Fibroblast of skin of back (primary cell): ENCODE results near the gene ACTN1.

Source experiments
- DNase-seq: peaks from one replicate; pipeline ENCODE4 v3.0.0-alpha.2; 2013

Gene ACTN1

DNA sequence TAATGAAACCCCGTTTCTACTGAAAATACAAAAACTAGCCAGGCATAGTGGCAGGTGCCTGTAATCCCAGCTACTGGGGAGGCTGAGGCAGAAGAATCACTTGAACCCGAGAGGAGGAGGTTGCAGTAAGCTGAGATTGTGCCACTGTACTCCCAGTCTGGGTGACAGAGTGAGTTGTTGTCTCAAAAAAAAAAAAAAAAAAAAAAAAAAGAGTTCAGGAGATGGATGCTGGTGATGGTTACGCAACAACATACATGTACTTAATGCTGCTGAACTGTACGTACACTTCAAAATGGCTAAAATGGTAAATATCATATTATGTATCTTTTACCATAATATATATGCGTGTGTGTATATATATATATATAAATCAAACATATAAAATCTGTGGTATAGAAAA is 29.0 kb downstream of the ACTN1 start:
- DNase-seq, result peak; percentile 48

DNA sequence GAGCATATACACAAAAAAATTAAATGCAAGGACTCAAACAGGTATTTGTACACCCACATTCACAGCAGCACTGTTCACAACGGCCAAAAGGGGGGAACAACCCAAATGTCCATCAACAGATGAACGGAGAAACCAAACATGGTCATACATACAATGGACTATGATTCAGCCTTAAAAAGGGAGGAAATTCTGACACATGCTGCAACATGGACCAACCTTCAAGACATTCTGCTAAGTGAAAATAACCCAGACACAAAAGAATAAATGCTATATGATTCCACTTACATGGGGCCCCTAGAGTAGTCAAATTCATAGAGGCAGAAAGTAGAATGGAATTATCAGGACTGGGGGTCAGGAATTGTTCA is 29.5 kb downstream of the ACTN1 start:
- DNase-seq, result no peak

DNA sequence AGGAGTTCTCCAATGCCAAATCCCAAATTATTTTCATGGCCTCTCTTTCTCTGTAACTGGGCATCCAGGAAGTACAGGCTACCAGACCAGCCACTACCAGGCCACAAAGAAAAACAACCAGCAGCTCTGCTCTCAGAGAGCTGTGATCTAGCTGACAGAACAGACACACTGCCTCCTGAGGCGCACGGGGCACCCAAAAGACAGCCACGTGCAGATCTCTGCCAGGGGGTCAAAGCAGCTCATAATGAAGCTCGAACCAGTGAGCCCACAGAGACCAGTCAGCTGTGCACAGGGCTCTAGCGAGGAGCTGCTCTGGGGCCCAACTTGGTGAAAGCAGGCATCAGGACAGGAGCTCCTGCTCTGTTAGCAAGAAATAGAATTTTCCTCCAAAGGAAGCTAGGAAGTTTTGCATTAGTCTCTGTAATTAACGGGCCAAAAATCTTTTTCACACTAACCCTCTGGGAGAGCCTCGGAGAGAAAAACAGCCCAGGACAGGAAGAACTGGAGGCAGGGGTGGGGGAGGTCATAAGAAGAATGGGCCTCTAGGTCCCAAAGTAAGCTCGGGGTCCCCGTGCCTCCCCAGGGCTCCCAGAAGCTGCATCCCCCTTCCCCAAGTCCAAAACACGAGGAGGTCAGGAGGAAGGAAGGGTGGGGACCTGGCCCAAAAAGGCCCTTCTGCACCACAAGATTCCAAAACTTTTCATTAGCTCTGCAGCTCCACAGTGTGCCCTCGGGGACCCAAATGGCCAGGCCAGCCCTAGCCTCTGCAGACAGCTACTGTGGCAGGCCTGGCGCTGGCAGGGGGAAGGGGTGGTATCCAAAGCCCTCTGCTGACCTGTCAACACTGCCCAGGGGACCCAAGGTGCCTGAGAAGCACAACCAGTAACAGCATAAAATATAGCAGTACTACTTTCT is 30.2 kb downstream of the ACTN1 start:
- DNase-seq, result no peak

DNA sequence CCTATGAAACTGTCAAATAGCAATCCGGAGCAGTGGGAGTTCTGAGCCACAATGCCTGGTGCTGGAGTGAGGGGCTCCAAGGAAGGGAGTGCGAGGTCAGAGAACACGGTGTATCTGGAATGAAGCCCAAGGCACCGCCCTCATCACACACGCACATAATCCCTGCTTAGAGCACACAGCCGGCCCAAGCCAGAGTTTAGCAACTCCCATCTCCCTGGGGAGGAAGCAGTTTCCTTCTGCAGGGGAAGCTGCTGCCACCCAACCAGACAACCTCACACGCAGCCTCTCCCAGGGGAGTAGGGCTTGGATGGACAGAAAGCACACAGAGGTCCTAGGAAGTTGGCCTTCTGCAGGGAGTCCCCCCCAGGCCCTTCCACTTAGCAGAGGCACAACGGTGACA is 31.3 kb downstream of the ACTN1 start:
- peak; percentile 79 for DNase-seq

DNA sequence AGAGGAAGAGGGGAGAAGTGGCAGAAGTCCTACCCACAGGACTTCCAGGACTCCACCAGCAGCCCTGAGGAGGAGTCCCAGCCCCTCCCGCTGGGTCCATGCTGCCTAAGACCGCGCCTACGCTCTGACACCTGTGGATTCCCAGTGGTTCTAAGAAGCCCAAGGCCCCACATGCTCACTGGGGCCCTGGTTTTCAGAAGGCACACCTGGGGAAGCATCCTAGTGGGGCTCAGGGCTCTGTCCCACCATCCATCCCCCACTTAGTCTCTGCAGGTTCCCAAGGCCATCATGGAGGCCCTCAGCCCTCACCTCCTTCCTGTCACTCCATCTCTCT is 32.6 kb downstream of the ACTN1 start:
- DNase-seq, result no peak

DNA sequence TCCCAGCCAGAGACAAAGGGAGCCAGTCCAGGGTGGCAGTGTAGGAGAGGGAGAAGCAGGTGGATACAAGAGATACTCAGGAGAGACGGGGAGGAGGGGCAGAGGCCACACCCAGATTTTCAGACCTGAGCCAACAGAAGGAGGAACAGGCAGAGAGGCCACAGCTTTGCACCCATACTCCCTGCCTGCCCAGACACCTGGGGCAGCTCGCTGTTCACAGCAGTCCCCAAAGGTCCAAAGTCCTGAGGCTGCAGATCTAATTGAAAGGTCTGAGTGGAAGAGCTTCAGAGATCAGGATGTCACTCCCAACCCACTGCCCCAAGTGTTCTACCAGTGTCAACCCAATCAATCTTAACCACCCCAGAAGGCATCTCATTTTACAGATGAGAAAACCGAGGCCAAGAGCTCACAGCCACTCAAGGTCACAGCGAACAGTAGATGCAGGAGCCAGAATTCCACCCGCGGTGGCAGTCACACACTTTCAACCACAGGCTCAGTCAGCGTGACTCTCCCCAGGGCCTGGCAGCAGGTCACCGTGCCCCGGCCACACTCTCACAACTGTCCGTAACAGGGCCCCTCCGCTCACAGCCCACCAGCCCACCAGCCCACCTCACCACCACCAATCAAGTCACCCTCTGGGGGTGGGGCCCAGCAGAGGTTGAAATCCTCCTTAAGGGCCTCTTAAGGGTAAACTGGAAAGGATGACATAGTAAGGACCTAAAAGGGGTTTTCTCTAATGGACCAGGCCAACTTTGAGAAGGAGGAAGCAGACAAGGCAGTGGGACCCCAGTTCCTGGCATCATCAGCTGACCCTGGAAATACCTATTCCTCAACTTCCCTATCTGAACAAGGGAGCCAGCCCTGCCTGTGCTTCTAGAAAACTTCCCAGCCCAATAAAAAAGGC is 33.3 kb downstream of the ACTN1 start:
- no peak for DNase-seq

DNA sequence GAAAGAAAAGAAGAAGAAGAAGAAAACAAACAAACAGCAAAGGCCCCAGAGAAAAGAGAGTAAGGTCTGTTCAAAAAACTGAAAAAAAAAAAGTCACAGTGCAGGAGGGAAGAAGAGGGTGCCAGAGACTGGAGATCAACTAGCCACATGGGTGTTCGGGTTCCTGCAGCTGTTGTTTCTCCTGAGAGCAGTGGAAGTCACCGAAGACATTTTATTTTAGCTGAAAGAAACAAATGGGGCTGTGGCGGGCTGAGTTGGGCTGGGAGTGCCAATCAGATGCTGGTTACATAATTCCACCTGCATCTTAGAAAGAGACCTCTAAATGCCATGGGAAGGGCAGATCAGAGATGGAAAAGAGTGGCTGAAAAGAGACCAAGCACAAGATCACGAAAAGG is 33.9 kb downstream of the ACTN1 start:
- DNase-seq, result no peak

DNA sequence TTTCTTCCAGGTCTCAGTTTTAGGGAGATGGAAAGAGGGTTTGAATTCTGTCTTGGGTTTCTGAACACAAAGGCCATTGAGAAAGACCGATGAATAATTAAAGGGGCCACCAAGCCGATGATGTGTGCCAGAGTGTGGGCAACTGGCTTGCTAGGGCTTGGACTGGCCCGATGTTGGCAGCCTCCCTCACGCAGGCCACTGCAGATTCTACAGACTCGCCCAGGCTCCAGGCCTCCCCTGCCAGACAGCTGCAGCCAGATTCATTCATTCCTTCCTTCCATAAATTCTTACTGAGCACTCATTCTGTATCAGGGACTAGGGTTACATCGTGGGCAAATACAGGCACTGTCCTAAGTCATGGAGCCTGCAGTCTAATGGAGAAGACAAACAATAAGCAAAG is 34.9 kb downstream of the ACTN1 start:
- DNase-seq, result no peak

DNA sequence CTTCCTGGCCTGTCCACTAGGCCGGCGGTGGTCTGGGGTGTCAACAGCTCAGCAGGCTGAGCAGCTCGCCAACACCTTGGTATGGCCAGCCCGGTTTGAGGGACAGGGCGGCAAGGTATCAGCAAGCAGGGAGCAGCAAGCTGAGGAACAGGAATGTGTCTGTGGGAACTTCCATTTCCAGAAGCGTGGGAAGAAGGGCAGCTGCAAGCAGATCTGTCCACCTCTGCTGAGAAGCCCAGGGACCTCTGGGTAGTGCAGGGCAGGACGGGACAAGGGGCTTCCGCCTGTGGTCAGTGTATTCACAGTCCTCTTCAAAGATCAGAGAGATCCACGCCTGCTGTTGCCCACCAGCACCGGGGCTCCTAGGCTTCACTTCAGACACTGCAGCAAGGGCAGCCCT is 36.0 kb downstream of the ACTN1 start:
- DNase-seq, result no peak

DNA sequence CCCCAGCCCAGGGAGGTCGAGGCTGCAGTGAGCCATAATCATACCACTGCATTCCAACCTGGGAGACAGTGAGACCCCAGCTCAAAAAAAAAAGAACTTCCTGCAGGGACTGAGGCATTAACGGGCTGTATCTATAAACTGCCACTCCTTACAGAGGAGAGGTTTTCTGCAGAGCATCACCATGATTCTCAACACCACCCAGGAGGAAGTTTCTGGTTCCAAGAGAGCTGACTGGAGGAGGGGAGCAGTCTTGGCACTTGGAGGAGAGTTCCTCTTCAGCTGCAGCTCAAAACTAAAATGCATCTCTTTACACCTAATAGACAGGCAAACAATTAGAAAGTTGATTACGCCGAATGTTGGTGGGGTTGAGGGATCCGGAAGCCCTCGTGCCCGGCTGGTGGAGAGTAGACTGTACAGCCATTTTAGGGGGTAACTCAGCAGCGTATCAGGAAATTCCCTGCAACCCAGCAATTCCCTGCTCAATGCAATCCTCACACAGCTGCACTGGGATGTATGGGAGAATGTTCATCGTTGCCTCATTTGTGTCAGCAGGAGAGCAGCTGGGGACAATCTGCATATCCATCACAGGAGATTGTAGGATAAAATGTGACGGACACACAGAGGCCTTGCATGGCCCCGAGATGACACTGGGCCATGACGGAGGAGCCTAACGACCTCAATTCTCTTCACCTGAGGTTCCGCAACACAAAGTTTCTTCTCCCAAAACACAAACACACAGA is 36.6 kb downstream of the ACTN1 start:
- DNase-seq, result no peak

DNA sequence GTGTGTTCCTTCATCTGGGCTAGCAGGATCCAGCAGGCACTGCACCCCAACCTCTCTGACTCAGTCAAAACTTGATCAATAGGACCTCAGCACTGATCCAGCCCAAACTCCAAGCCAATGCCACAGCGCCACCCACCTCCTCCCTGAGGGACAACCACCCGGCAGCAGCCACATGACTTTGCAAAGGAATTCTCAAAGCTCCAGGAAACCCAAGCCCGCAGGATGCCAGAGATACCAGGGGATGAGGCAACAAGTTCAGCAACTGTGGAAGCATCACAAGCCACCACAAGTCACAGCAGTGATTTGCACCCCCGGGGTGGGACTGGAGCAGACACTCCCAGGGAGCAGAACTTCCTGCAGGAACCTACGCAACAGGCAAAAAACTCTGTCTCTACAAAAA is 37.3 kb downstream of the ACTN1 start:
- DNase-seq, result peak; percentile 99

DNA sequence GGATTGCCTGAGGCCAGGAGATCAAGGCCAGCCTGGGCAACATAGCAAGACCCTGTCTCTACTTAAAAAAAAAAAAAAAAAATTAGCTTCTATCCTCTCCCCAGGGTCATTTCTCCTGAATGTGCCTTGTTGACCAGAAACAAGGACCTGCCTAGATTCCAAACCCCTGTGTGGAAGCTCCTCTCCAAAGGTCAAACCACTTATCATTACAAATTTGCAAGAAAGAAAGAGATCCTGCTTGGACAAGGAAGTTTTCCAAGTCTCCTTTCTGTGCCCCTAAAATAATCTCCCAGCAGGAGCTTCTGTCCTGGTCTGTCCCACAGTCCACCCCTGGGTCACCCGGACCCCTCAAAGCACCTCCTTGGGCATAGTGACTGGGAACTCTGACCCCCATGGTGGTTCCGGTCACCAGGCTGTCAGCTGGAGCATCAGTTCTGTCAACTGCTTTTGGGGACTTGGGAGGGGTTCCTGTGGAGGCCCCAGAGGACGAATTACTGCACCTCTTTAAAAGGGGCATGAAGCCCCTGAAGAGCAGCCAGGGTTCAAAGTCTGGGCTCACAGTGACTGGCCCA is 38.4 kb downstream of the ACTN1 start:
- no peak for DNase-seq

DNA sequence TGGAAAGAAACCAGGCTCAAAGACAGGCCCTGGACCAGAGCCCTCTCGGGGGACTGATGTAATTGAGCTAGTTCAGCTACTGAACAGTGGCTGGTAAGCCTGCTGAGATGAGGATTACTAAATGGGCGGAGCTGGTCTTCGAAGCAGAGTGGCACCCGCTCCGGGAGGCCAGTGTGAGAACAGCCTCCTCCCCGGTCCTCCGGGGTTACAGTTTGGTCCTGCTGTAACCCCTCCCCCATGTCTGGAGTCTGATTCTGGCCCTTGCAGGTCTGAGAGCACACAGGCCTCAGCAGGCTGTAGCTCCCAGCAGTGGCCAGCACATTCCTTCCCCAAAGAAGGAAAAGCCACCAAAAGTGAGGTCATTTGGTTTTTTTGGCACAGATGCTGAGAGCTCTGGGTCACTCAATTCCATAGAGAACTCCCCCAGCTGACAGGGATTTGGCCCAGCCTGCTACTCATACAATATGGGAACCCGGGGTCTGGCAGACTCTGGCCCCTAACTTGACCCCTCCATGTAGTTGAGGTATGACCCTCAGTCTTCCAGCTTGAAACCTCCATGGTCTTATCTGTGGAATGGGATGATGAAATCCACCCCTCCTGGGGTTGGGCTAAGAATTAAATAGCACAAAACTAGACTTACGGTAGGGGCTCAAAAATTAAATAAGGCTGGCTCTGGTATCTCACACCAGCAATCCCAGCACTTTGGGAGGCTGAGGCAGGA is 39.0 kb downstream of the ACTN1 start:
- peak; percentile 100 for DNase-seq

DNA sequence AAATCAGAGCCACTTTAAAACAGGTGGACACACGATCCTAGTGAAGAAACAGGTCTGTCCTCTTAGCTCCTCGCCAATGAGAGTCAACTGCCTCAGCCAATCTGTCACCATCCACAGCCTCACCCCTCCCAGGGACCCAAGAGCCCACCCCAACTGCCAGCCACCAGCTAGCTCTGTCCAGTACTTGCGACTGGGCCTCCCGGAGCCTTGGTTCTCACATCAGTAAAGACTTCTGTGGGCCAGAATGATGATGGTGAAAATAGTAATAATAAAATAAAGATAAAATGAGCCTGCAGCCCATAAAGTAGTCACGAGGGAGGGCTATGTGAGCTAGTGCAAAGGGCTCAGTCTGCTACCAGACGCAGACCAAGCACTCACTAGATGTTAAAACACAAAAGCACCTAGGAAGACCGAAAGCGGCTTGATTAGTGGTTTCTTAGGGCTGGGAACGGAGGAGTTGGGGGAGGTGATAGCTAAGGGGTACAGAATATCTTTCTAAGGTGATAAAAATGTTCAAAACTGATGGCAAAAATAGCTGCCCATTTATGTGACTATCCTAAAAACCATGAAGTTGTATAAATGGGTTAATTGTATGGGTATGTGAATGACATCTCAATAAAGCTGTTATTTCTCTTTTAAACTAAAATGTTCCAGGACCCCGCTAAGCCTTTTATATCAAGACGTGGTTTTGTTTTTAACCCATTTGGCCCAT is 39.8 kb downstream of the ACTN1 start:
- DNase-seq, result no peak

DNA sequence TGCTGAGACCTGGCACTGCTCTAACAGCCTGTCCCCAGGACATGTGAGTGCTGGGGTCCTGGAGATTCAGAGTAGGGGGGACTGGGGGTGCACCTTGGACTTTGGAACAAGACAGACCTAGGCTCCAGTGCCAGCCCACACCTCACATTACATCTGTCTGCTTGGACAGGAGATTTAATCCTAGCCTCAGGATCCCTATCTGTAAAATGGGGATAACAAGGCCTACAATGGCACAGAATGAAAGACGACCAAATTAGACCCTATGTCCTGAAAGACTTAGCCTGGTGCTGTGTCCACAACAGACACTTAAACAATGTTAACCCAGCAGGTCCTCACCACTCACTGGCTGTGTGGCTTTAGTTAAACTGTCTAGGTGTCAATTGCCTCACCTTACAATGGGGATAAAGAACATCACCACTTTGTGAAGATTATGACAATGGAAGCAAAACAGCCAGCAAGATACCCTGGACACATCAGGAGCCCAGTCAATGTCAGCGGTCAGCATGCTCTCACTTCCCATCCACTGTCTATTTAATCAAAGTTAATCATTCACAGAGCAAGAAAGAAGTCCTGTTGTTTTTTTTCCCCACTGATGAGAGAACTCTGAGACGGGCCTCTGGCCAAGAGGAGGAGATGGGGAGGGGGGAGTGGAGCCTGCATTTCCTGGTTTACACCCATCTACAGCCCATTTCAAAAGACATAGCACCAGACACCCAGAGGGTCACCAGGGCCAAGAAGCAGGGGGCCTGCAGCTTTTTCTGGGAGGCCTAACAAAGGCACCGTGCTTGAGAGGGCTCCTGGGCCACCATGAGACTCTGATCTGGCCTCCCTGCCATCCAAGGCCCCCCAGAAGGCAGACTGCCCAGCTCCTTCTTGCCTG is 40.6 kb downstream of the ACTN1 start:
- peak; percentile 55 for DNase-seq

DNA sequence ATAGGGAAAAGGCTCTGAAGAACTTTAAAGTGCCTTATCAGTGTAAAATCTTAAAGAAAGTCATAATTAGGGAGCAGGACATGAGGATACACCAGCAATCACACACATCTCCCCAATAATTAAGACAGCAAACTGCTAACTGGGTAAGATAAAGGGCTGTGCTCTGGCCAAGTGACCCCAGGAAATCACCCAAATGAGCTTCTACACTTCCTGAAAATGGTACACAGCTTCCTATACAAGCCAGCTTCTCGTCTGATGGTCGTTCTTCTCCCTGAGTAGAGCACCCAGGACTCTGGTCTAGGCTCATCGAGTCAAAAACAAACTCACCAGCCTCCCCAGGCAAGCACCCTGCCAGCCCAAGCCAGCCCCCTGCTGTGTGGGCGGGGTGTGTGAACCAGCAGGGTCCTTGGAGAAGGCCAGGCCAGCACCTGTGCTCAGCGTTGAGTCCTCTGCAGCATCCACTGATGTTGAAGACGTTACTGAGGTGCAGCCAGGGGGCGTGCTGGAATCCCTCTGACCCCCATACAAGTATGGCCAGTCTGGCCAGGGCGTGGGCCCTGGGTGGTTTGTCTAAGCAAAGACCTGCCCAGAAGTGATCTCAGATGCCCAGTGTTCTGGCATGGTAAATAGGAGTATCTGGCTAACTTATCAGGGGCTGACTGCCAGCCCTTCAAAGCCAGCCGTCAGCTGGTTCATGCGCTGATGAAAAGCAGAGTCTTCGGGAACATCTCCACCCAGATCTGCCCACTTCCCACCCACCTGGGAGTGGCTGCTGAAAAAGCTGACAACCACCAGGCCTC is 41.4 kb downstream of the ACTN1 start:
- DNase-seq, result no peak

DNA sequence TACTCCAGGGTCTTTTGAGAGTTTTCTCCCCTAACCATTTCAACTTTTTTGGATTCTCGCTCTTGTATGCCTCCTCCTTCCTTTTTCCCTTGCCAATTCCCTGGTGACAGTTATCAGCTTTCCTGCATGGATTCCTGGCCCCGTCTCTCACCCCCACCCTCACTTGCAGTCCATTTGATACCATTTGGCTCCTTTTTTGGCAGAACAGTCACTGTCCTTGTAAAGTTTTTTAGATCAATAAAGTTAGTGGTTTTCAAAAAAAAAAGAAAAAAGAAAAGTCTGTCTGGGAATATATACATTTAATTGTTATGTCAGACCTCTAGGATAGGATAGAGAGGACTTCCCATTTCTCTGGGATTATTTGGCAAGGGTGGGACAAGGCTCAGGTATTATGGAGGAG is 42.1 kb downstream of the ACTN1 start:
- DNase-seq, result no peak

DNA sequence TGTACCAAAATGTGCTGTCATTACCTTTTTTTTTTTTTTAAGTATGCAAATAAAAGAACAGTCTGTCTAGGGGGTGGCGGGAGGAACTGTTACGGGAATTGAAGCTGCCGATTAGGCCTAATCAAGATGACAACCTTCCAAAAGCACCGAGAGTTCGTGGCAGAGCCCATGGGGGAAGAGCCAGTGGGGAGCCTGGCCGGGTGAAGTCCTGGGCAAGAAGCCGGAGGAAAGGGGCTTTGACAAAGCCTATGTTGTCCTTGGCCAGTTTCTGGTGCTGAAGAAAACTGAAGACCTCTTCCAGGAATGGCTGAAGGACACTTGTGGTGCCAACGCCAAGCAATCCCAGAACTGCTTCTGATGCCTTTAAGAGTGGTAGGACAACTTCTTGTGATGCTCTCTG is 42.6 kb downstream of the ACTN1 start:
- no peak for DNase-seq

DNA sequence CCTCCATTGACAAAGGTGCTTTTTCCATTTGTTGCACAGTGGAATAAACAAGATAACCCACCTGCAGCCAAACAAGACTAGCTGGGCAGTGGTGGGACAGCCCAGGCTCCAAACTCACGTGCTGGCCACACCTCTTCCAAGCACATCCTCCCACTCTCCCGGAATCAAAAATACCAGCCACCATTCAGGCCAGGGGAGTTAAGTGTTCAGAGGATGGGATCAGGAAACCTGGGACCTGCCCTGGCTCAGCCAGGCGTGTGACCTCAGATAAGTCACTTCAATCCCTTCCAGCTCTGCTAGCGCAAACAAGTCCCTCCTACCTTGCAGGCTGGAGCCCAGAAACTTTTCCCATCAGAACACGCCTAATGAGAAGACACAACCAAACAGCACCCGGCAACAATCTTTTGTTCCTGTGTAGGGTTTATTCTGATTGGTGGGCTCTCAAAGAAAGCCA is 43.3 kb downstream of the ACTN1 start:
- no peak for DNase-seq
